Type B pancreatic cell (in vitro differentiated cells): Measurements from ENCODE around the gene KRT85. TPM values are rescaled to one million over a fixed set of nuclear protein-coding genes. Genes with fewer than 3 reads are reported as not detected.
"Not testable (repeated sequence)": the region's sequence is repeated elsewhere in the genome, so short reads cannot be mapped to it uniquely, and the experiment has no call there.

Source experiments
- DNase-seq: peaks from one replicate; pipeline ENCODE4 v3.0.0; 2021; ENCODE audit warnings: mixed read lengths; ENCODE audit not compliant: unreplicated experiment; ENCODE audit errors: extremely low spot score
- H3K27ac Mint-ChIP-seq: 2 replicates; pipeline ENCODE4 v1.8.0; 2021; ENCODE audit warnings: mild to moderate bottlenecking, mixed read lengths
- H3K27me3 Mint-ChIP-seq: 2 replicates; pipeline ENCODE4 v1.8.0; 2021; ENCODE audit warnings: mixed read lengths
- H3K36me3 Mint-ChIP-seq: 2 replicates; pipeline ENCODE4 v1.8.0; 2021; ENCODE audit warnings: mixed read lengths
- H3K4me1 Mint-ChIP-seq: one replicate; pipeline ENCODE4 v1.8.0; 2021; ENCODE audit warnings: mixed read lengths; ENCODE audit not compliant: unreplicated experiment
- H3K4me3 Mint-ChIP-seq: 2 replicates; pipeline ENCODE4 v1.8.0; 2021; ENCODE audit warnings: mild to moderate bottlenecking, mixed read lengths
- H3K9me3 Mint-ChIP-seq: 2 replicates; pipeline ENCODE4 v1.8.0; 2021; ENCODE audit warnings: mixed read lengths
- CTCF ChIP-seq: fragments of 200-600 bp; sonication (generic); conservative IDR thresholded peaks from 2 replicates; pipeline ENCODE4 v1.5.0; 2021; ENCODE audit warnings: antibody characterized with exemption, mild to moderate bottlenecking
- total RNA-seq: library from RNA; stranded (reverse); gene quantifications from 2 replicates; pipeline ENCODE4 v1.2.1, GENCODE V29; 2021; ENCODE audit warnings: low replicate concordance

Gene KRT85
- total RNA-seq, 1 donor from 2014 or later, result not detected

- H3K4me3 Mint-ChIP-seq, result no peak overlapping the region
- H3K4me1 Mint-ChIP-seq, result peaks cover 4% of the 10 kb centered on the region
- no peaks in the 10 kb centered on the region for H3K9me3 Mint-ChIP-seq
- H3K36me3 Mint-ChIP-seq, result no peaks in the 10 kb centered on the region
- TF ChIP-seq CTCF, result no peak
- H3K27me3 Mint-ChIP-seq, result peaks cover 17% of the 10 kb centered on the region
- H3K27ac Mint-ChIP-seq, result no peak overlapping the region
- no peak for DNase-seq
Observed at GRCh38 chr12:52413202-52413601, 45.9 kb upstream of the KRT85 start.

- Mint-ChIP-seq H3K36me3 (no peaks in the 10 kb centered on the region), H3K27ac (no peak overlapping the region), H3K9me3 (no peaks in the 10 kb centered on the region), H3K4me3 (no peak overlapping the region), H3K27me3 (peaks cover 17% of the 10 kb centered on the region), H3K4me1 (no peaks in the 10 kb centered on the region)
- no peak for TF ChIP-seq CTCF
- no peak for DNase-seq
Observed at GRCh38 chr12:52411815-52412214, 44.5 kb upstream of the KRT85 start.

GRCh38 chr12:52410589-52411248 lies 43.4 kb upstream of the KRT85 start:
- not testable (repeated sequence) for H3K9me3 Mint-ChIP-seq, H3K27ac Mint-ChIP-seq, H3K4me1 Mint-ChIP-seq, H3K4me3 Mint-ChIP-seq, H3K36me3 Mint-ChIP-seq, DNase-seq
- peaks cover 17% of the 10 kb centered on the region for H3K27me3 Mint-ChIP-seq

- no peak overlapping the region for H3K4me3 Mint-ChIP-seq
- no peaks in the 10 kb centered on the region for H3K36me3 Mint-ChIP-seq
- no peaks in the 10 kb centered on the region for H3K4me1 Mint-ChIP-seq
- DNase-seq, result no peak
- H3K27ac Mint-ChIP-seq, result no peak overlapping the region
- TF ChIP-seq CTCF, result no peak
- H3K27me3 Mint-ChIP-seq, result peaks cover 14% of the 10 kb centered on the region
- H3K9me3 Mint-ChIP-seq, result no peaks in the 10 kb centered on the region
Observed at GRCh38 chr12:52407918-52408317, 40.6 kb upstream of the KRT85 start.

GRCh38 chr12:52405922-52406385 lies 38.7 kb upstream of the KRT85 start, which contains the start of gene KRT82:
TSS of gene KRT82 (minus strand) at chr12:52406335. CDS start at chr12:52406277, 58 bp downstream.
- H3K9me3 Mint-ChIP-seq, result no peaks in the 10 kb centered on the region
- no peak for TF ChIP-seq CTCF
- H3K27me3 Mint-ChIP-seq, result peaks cover 16% of the 10 kb centered on the region
- no peak within 1 kb of the TSS for H3K27ac Mint-ChIP-seq
- no peak for DNase-seq
- no peak within 1 kb of the TSS for H3K4me3 Mint-ChIP-seq
- no peaks in the 10 kb centered on the region for H3K4me1 Mint-ChIP-seq
- H3K36me3 Mint-ChIP-seq, result no peaks in the 10 kb centered on the region

GRCh38 chr12:52404951-52405350 lies 37.7 kb upstream of the KRT85 start:
- Mint-ChIP-seq H3K4me1 (no peaks in the 10 kb centered on the region), H3K9me3 (no peaks in the 10 kb centered on the region), H3K27me3 (peaks cover 14% of the 10 kb centered on the region), H3K36me3 (no peaks in the 10 kb centered on the region), H3K4me3 (no peak overlapping the region), H3K27ac (no peak overlapping the region)
- TF ChIP-seq CTCF, result no peak
- no peak for DNase-seq
